Measurements from ENCODE around the gene MXD3. TPM values are rescaled to one million over a fixed set of nuclear protein-coding genes. Genes with fewer than 3 reads are reported as not detected.

Gene MXD3
- total RNA-seq, 2 experiments from 2014 or later, result 60.2 to 117 TPM

DNA sequence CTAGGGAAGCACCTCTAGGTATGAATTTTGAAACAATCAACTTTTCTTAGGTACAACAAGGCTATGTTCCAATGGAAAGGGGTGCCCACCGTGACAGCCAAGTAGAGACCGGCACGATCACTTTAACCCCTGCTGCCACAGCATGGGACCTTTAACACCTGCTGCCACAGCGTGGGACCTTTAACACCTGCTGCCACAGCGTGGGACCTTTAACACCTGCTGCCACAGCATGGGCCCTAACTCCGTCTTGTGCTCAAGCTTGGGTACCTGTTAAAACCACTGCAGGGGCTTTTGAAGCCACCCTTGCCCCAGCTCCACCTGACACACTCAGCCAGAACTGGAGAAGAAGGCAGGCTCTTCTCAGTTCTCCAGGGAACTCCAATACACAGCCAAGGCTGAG is 18.2 kb upstream of the MXD3 start:
- CTCF ChIA-PET, result interaction anchor here (1.5 kb wide), 1 partner anchor 73 kb away, joined by 4 read pairs; no protein-coding TSS in a partner anchor
- H3K4me1 Mint-ChIP-seq, result peaks cover 25% of the 10 kb centered on the region
- no peaks in the 10 kb centered on the region for H3K9me3 Mint-ChIP-seq (ENCODE audit: low read depth)
- ATAC-seq, result no peak
- no peak overlapping the region for H3K27ac Mint-ChIP-seq
- H3K4me3 Mint-ChIP-seq, result no peak overlapping the region
- H3K27me3 Mint-ChIP-seq, result no peaks in the 10 kb centered on the region
- DNase-seq, result no peak
- peaks cover 20% of the 10 kb centered on the region for H3K36me3 Mint-ChIP-seq

DNA sequence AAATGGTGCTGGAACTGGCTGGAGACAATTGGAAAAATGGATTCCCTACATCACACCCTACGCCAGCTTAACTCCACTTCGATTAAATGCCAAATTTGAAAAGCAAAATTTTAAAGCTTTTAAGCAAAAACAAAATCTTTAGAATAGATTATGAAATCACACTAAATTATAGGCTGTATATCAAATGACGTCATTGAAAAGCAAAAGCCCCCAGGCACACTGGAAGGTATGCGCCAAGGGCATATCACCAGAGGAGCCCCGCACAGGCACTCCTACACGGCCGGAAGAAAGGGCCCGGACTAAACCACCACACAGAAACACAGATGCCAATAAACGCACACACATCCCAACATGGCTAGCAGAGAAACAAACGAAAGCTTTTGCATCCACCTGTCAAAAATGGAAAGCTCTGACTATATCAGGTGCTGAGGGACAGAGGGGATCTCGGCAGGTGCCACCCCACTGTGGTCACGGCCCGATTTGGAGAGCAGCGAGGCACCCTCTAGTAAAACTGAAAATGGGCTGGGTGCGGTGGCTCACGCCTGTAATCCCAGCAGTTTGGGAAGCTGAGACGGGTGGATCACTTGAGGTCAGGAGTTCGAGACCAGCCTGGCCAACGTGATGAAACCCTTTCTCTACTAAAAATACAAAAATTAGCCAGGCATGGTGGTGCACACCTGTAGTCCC is 17.0 kb upstream of the MXD3 start:
- H3K27ac Mint-ChIP-seq, result peak overlapping the region; percentile 76
- no peaks in the 10 kb centered on the region for H3K9me3 Mint-ChIP-seq (ENCODE audit: low read depth)
- H3K4me3 Mint-ChIP-seq, result no peak overlapping the region
- H3K4me1 Mint-ChIP-seq, result peaks cover 31% of the 10 kb centered on the region
- peaks cover 17% of the 10 kb centered on the region for H3K36me3 Mint-ChIP-seq
- no peak for ATAC-seq
- no peak for DNase-seq
- CTCF ChIA-PET, result interaction anchor here (1.0 to 2.8 kb wide), 8 partner anchors 10 to 126 kb away, joined by 3 to 12 read pairs (median 6); no protein-coding TSS in a partner anchor
- H3K27me3 Mint-ChIP-seq, result no peaks in the 10 kb centered on the region

DNA sequence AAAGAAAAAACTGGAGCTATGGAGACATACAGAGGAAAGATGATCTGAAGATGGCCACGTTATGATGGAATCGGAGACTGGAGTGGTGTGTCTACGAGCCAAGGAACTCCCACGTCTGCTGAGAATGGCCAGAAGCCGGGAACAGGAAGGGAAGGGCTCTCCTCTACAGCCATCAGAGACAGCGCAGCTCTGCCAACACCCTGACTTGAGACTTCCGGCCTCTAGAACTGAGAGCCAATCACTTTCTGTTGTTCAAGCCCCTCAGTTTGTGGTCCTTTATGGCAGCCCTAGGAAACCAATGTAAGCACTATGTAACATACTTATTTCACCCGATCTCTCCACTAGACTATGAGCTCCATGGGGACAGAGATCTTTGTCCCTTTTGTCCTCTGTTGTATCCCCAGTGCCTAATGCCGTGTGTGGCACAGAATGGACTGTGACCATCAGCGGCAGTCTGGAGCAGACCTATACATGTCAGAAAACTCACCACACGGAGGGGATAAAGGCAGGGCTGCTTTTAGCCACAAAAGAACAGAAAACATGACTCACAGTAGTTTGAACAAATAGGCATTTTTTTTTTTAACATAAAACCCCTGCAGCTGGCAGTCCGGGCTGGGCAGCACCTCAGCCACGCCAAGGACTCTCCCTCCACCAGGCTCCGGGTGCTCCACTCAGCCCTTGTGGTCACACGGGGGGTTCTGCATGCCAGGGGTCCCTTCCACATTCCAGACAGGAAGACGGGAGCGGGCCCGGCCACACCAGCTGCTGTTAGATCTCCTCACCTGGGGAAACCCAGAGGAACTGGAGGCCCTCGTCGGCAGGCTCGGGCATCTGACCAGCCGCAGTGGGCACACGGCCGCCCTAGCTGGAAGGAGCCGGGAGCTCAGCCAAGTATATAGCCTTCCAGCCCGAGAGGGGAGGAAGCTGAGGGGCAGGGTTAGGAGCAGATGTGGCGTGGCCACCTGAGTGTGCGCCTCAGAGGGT is 16.1 kb upstream of the MXD3 start:
- H3K4me1 Mint-ChIP-seq, result peaks cover 37% of the 10 kb centered on the region
- no peaks in the 10 kb centered on the region for H3K27me3 Mint-ChIP-seq
- peaks cover 13% of the 10 kb centered on the region for H3K36me3 Mint-ChIP-seq
- CTCF ChIA-PET, result interaction anchor here (0.7 to 2.8 kb wide), 10 partner anchors 8 to 127 kb away, joined by 3 to 12 read pairs (median 5); no protein-coding TSS in a partner anchor
- H3K4me3 Mint-ChIP-seq, result peak overlapping the region; percentile 32
- DNase-seq (no peak), ATAC-seq (peak; percentile 77)
- H3K27ac Mint-ChIP-seq, result peak overlapping the region; percentile 76
- no peaks in the 10 kb centered on the region for H3K9me3 Mint-ChIP-seq (ENCODE audit: low read depth)

DNA sequence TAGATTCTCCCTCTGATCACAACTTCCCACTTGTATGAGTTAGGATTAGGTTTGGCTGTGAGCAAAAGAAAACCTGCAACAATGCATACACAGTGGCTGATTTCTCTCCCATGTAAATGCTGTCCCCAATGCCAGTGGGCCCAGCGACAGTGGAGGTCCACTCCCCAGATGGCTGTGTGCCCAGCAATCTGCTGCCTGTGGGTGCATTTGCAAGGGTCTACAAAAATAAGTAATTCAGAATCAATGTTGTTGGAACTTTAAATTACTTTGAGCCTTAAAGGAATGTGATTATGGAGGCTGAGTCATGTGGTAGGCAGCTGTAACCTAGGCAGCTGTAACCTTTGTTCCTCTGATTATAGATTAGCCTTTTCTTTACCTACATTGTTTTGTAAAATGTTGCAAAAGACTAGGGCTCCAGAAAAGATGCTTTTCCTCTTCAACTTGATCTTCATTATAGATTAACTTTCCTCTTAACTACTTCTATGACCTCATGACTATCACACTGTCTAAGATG is 14.2 kb upstream of the MXD3 start:
- CTCF ChIA-PET, result interaction anchor here (0.6 to 2.8 kb wide), 4 partner anchors 7 to 21 kb away, joined by 3 to 12 read pairs (median 3); no protein-coding TSS in a partner anchor
- no peaks in the 10 kb centered on the region for H3K27me3 Mint-ChIP-seq
- no peaks in the 10 kb centered on the region for H3K9me3 Mint-ChIP-seq (ENCODE audit: low read depth)
- H3K27ac Mint-ChIP-seq, result no peak overlapping the region
- DNase-seq, result no peak
- peaks cover 32% of the 10 kb centered on the region for H3K4me1 Mint-ChIP-seq
- no peak overlapping the region for H3K4me3 Mint-ChIP-seq
- H3K36me3 Mint-ChIP-seq, result peaks cover 18% of the 10 kb centered on the region
- ATAC-seq, result no peak

DNA sequence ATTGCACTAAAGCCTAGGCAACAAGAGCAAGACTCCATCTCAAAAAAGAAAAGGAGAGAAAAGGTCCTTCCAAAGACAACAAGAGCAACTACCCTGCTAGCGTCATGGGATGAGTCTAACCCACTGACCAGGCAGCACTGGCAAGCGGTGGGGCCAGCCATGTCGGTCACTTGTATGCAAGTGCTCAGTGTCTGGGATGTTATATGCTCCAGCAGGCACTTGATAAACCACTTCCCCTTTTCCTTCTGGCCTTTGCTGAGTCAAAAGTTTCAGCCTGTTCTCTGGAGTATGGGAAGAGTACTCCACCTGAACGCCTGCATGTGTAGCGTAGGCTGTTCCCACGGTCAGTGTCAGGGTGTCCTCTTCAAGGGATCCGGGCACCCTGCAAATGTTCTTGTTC is 9.2 kb upstream of the MXD3 start:
- H3K4me3 Mint-ChIP-seq, result no peak overlapping the region
- H3K36me3 Mint-ChIP-seq, result peaks cover 17% of the 10 kb centered on the region
- no peaks in the 10 kb centered on the region for H3K27me3 Mint-ChIP-seq
- DNase-seq (no peak), ATAC-seq (no peak)
- peaks cover 49% of the 10 kb centered on the region for H3K4me1 Mint-ChIP-seq
- H3K27ac Mint-ChIP-seq, result no peak overlapping the region
- CTCF ChIA-PET, result interaction anchor here (4.8 to 6.7 kb wide), 3 partner anchors 11 to 83 kb away, joined by 25 to 60 read pairs (median 47); no protein-coding TSS in a partner anchor
- no peaks in the 10 kb centered on the region for H3K9me3 Mint-ChIP-seq (ENCODE audit: low read depth)

DNA sequence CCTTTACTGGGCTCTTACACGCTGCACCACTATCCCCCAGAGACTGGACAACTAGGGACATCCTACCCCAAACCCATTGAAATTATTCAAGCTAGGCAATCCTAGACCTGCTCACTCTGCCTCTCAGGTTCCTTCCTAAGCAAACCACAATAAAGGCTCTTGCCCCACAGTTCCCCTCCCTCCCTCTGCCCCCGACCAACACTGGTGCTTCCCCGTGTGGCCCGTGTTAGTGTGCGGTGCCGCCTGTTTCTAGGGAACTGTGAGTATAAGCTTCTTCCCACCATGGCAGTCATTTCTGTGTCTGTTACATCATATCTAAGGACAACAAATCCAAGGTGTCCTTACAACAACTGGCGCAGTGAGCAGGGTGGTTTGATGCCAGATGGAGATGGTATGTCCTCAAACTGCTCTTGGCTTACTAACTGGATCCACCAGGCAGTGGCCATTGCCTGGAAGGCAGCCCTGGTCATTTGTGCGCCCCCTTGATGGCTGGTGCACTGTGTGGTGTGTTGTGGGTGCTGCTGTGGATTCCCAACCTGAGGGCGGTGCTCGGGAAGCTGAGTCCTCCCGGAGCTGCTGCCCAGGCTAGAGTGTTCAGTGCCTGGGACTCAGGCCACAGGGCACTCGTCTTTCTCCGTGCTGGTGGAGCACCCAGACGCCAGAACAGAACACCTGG is 8.4 kb upstream of the MXD3 start:
- ATAC-seq (no peak), DNase-seq (no peak)
- Mint-ChIP-seq H3K9me3 (ENCODE audit: low read depth) (no peaks in the 10 kb centered on the region), H3K27ac (no peak overlapping the region), H3K4me3 (no peak overlapping the region), H3K27me3 (no peaks in the 10 kb centered on the region), H3K4me1 (peaks cover 48% of the 10 kb centered on the region), H3K36me3 (peaks cover 17% of the 10 kb centered on the region)
- CTCF ChIA-PET, result interaction anchor here (0.8 to 6.7 kb wide), 13 partner anchors 11 to 187 kb away, joined by 3 to 60 read pairs (median 3); partner anchors contain the start of genes LMAN2, NSD1 and PRR7

DNA sequence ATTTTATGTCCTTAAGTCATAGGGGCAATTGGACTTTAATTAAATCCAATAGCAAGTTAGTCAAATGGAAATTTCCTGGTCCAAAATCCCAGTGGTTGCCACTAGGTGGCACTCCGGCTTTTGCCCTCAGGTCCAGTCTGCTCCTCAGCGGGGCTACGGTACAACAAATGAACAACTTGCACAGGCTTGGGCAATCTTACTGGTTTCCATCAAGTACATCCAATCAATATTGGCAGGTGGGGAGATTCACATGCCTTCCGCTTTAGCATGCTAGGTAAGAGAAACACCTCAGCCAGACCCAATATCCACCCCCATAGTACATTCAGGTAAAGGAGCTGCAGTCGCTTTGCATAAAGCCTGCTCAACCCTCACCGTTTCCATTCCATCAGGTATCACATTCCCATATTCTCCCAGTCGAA is 6.3 kb upstream of the MXD3 start:
- peaks cover 13% of the 10 kb centered on the region for H3K36me3 Mint-ChIP-seq
- H3K4me3 Mint-ChIP-seq, result no peak overlapping the region
- no peaks in the 10 kb centered on the region for H3K9me3 Mint-ChIP-seq (ENCODE audit: low read depth)
- H3K27me3 Mint-ChIP-seq, result no peaks in the 10 kb centered on the region
- peak; percentile 87 for DNase-seq
- peaks cover 48% of the 10 kb centered on the region for H3K4me1 Mint-ChIP-seq
- CTCF ChIA-PET, result interaction anchor here (0.7 to 6.7 kb wide), 31 partner anchors 8 to 204 kb away, joined by 3 to 60 read pairs (median 5); partner anchors contain the start of genes LMAN2, PRELID1, RAB24 and RGS14
- H3K27ac Mint-ChIP-seq, result no peak overlapping the region
- ATAC-seq, result peak; percentile 76

DNA sequence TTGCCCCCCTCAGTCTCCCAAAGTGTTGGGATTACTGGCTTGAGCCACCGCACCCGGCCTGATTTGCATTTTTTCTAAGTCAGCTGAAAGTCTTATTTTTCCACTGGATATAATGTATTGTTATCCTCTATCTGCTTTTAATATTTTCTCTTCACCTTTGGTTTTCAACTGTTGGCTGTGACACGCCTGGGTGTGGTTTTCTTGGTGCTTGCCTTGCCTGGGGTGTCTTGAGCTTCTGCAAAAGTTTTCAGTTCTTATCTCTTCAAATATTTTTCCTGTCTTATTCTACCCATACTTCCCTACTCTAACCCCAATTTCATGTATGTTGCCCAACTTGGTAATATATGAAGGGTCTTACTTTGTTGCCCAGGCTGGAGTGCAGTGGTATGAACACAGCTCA is 4.3 kb upstream of the MXD3 start:
- H3K36me3 Mint-ChIP-seq, result peaks cover 10% of the 10 kb centered on the region
- H3K4me1 Mint-ChIP-seq, result peaks cover 47% of the 10 kb centered on the region
- CTCF ChIA-PET, result interaction anchor here (0.7 to 6.7 kb wide), 13 partner anchors 9 to 202 kb away, joined by 3 to 60 read pairs (median 4); partner anchors contain the start of gene LMAN2
- DNase-seq, result no peak
- H3K27ac Mint-ChIP-seq, result peak overlapping the region; percentile 42
- no peaks in the 10 kb centered on the region for H3K9me3 Mint-ChIP-seq (ENCODE audit: low read depth)
- ATAC-seq, result no peak
- H3K27me3 Mint-ChIP-seq, result no peaks in the 10 kb centered on the region
- H3K4me3 Mint-ChIP-seq, result no peak overlapping the region

DNA sequence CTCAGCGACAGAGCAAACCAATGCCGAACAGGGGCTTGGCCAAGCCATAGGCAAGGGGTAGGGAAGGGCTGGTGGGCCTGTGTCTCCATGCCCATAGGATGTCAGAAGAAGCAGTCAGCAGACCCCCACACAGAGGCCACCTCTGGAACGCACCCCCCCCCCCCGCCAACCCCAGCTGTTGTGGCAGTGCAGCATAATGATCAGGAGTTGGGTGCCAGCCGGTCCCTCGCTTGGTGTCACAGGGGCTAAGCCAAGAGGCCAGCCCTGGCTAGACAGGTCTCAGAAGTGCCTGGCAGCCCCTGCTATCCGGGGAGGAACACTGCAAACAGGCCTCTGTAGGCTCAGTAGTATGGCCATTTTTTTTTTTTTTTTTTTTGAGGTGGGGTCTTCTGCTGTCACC is 3.7 kb upstream of the MXD3 start:
- no peaks in the 10 kb centered on the region for H3K9me3 Mint-ChIP-seq (ENCODE audit: low read depth)
- H3K36me3 Mint-ChIP-seq, result peaks cover 12% of the 10 kb centered on the region
- H3K27ac Mint-ChIP-seq, result no peak overlapping the region
- DNase-seq (no peak), ATAC-seq (no peak)
- no peaks in the 10 kb centered on the region for H3K27me3 Mint-ChIP-seq
- no peak overlapping the region for H3K4me3 Mint-ChIP-seq
- CTCF ChIA-PET, result interaction anchor here (0.7 to 6.7 kb wide), 11 partner anchors 8 to 202 kb away, joined by 3 to 60 read pairs (median 4); partner anchors contain the start of gene LMAN2
- peaks cover 53% of the 10 kb centered on the region for H3K4me1 Mint-ChIP-seq

DNA sequence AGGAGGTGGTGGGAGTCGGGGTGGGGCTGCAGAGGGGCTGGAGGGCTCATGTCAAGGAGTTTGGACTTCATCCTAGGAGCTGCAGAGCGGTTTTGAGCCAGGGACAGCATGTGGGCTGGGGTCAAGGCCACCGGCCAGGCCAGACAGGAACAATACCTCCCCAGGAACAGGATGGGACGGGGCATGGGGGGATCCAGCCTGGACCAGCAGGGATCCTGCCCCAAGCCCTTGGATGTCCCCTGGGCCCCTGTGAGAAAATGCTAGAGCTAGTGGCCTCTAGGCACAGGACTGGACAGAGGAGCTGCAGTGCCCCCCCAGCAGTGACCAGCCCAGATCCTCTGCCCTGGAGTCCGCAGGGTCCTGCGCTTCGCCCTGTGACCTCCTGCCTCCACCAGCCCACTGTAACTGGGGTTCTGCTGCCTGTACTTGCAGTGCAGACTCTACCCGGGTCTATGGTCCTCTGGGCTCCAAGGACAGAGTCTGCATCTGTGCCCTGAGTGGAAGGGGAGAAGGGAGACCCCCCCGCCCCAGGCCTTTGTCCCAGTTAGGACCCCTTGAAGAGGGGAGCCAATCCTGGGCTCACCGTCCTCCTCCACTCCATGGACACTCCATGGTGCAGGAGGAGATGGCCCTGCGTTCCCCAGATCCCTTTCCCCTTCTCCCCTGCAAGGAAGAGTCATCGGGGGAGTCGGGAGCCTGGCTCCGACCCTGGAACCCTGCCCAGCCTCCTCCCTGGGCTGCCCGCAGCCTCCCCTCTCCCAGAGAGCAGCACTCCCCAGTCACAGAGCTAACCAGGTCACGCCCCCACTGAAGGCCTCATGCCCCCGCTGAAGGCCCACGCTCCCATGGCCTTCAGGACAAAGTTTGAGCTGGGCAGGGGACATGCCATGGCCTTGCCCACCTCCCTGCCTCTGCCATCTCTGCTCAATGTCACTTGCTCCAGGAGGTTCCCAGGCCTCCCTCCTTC is 3.0 kb upstream of the MXD3 start:
- Mint-ChIP-seq H3K27me3 (no peaks in the 10 kb centered on the region), H3K4me1 (peaks cover 55% of the 10 kb centered on the region), H3K9me3 (ENCODE audit: low read depth) (no peaks in the 10 kb centered on the region), H3K27ac (no peak overlapping the region), H3K4me3 (no peak overlapping the region), H3K36me3 (peaks cover 14% of the 10 kb centered on the region)
- DNase-seq (no peak), ATAC-seq (no peak)
- CTCF ChIA-PET, result interaction anchor here (0.9 to 6.7 kb wide), 8 partner anchors 47 to 142 kb away, joined by 3 to 60 read pairs (median 7); no protein-coding TSS in a partner anchor

DNA sequence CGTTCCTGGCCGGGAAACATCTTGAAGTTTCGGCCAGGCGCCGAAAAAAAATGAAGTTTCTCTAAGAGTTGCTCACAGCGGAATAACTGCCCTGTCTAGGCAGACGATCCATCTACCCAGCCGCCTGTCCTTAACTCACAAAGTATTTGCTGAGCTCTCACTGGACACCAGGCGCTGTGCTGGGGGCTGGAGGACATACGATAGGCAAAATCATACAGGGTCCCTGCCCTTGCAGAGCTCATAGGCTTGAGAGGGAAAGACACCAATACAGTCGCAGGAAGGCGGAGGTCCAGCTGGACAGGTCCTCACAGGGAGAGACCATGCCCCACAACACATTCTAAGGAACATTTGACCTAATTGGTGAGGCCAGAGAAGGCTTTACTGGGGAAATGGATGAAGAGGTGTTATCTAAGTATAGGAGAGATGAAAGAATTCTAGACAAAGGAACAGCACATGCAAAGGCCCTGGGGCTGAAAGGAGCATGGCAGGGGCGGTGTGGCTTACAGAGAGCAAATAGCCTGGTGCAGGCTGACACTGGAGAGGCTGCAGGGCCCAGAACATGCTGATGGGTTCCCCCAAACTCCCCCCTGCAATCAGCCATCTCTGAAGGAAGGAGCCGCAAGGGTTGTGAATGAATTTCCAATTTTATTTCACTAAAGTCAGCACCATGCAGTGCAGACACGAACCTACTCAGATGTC is 2.0 kb upstream of the MXD3 start:
- CTCF ChIA-PET, result interaction anchor here (0.9 to 8.1 kb wide), 11 partner anchors 10 to 200 kb away, joined by 3 to 79 read pairs (median 8); partner anchors contain the start of genes PRELID1 and RAB24
- Mint-ChIP-seq H3K27ac (no peak overlapping the region), H3K4me3 (no peak overlapping the region), H3K27me3 (no peaks in the 10 kb centered on the region), H3K9me3 (ENCODE audit: low read depth) (no peaks in the 10 kb centered on the region), H3K36me3 (peaks cover 17% of the 10 kb centered on the region), H3K4me1 (peaks cover 64% of the 10 kb centered on the region)
- no peak for ATAC-seq
- DNase-seq, result no peak

Measured in activated CD8-positive, alpha-beta memory T cell treated with anti-CD3 and anti-CD28 coated beads, Interleukin-2, amount 10 ng/mL, durations not matched to agents 7 days and 5 days (primary cell).